GM21528 (cell line): Measurements from ENCODE around the gene GPR183.

Experiments used
- ATAC-seq: cut with Tn5 transposase; IDR thresholded peaks from one replicate; pipeline ENCODE4 v1.9.1; 2021; ENCODE audit warnings: mild to moderate bottlenecking, moderate library complexity; ENCODE audit not compliant: unreplicated experiment, low FRiP score

The GPR183 gene

GRCh38 chr13:99313501-99313900, 6.3 kb upstream of the GPR183 start:
- no peak for ATAC-seq

GRCh38 chr13:99312493-99312883, 5.3 kb upstream of the GPR183 start:
- ATAC-seq: no peak

DNA sequence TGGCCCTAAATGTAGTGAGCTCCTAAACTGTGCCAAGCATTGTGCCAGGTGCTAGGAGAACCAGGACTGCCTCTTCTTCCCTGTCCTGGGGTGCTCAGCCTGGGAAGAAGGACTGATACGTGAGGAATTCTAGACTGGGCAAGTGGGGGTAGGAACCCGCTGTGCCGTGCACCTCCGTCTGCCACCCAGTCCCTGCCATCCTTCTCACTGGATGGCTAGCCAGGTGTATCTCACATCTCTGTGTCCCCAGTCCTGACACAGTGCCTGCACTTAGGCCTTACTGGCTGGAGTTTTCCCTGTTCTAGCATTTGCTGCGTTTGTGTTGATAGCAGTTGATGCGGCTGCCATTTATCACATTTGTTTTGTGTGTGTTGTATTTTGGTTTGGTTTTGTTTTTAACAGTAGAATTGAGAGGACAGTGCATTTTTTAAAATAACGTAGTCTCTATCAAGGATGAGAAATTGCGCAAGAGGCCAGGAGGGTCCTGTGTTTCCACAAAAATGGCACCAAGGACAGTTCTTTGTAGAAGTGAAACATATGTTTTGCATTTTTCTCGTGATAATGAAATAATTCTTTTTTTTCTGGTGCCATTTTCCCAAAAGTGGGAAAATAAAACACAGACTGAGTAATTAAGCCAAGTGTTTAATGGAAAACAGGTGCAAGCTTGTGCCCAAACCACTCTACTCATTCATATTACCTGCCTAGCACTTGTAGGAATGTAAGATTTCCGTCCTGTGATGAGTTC, 4.7 kb upstream of the GPR183 start:
- ATAC-seq: no peak

GRCh38 chr13:99311137-99311536, 3.9 kb upstream of the GPR183 start:
- ATAC-seq: no peak

- no peak for ATAC-seq
Measured at GRCh38 chr13:99310382-99311031, 3.3 kb upstream of the GPR183 start.

DNA sequence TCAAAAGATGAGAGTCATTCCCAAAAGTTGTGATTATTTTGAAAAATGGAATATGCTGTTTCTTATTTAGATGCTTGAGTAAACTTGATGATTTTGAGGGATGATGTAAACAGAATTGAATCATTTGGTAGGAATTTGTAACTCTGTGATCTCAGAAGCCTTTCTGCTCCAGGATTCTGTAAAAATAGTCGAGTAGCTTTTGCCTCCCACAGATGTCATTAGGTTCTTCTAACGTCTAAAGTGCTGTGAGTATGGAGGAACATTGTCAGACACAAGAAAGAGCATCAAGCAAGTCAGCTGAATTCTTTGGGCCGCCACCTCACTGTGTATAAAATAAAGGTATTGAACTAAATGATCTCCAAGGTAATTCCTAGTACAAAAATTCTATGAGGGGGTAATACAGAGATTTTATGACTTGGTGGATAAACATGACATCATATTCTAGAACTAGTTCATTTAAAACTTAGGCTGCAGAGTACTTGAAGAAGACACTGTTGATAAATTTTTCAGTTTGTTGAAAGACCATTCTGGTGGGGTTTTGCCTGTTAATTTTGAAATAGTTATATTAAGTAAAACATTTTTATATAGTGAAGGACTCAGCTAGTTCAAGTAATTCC, 1.4 kb upstream of the GPR183 start:
- ATAC-seq: no peak

DNA sequence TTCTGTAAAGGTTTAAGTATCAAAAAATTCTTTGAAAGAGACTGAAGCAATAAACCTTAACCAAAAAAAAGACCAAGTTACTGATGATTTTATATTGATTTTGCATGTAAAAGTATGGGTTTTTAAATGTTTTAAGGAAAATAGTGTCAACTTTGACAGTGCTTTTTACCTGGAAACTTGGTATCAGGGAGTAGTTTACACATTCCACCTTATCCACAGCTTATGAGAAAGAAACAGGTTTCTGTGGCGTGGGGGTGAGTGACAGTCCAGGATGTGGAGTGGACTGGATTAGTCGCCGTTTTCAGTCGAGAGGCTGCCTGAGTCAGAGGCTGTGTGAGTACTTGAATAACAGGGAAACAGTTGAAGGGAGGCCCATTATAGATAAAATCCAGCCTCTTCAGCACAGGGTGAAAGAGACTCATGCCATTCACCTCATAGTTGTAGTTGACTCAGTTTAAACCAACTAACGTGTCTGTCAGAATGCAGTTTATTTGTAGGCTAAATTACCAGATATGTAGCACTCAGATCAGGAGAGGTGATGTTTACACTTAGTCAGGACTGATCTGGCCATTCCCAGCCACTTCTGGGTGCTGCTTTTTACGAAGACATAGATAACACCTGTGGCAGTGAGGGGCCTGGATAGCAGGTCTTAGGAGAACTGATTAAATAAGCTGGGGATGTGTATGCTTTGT, 595 bp upstream of the GPR183 start:
- no peak for ATAC-seq

- no peak for ATAC-seq
Measured at GRCh38 chr13:99305566-99305965, 1.6 kb downstream of the GPR183 start.

GRCh38 chr13:99305158-99305557, 2.0 kb downstream of the GPR183 start:
- ATAC-seq: no peak

DNA sequence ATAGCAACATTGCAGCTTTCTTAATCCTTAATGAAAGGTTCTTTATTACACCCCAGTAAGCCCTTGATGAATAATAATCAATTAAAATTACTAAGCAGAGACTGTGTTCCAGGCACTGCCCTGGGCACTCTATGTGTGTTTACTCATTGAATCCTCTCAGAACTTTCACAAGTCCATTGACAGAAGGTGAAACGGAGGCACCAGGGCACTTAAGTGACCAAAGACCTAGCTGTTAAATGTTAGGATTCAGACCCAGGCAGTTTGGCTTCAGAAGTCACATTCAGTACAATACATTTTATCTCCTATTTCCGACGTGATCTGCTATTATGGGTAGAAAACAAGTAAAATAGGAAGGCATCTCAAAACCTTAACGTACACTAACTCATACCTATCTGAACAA, 2.7 kb downstream of the GPR183 start:
- ATAC-seq: no peak

GRCh38 chr13:99303863-99304521, 3.2 kb downstream of the GPR183 start:
- no peak for ATAC-seq

DNA sequence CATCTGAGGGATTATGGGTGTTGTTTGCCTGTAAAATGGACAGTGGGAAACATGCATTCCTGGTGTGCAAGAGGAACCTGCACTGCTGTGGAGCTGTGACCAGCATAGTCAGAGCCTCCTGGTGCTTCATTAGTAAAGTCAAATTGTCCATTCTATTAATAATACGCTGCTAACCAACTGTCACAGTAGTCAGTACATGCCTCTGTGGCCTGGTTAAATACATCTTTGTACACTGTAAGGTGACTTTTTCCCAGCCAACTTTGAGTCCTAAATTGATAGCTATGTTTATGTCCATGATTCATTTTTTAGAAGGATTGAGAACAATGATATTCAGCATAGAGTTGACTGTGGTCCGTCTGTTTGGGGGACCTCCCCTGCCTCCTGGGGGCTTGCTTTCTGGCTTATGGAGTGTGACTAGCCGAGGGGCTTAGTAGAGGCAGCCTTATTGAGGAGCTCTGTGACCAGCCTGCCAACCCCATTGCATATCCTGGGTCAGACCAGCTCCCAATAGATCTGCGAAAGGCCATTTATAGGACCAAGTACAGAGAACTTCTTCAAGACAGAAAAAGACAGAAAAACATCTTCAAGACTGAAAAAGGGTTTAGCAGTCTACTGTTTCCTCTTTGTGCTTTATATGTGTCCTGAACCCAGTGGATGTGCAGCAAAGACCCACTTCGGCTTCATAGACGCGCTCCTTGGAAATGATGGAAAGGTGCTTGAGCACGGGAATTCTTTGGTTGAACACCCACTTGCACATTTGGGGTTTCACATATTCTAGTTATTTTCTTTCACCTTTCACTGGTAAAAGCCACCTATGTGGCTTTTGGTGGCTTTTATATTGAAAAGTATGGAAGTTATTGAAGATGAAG, 4.3 kb downstream of the GPR183 start:
- ATAC-seq: no peak

GRCh38 chr13:99301913-99302636, 5.1 kb downstream of the GPR183 start:
- ATAC-seq: no peak

DNA sequence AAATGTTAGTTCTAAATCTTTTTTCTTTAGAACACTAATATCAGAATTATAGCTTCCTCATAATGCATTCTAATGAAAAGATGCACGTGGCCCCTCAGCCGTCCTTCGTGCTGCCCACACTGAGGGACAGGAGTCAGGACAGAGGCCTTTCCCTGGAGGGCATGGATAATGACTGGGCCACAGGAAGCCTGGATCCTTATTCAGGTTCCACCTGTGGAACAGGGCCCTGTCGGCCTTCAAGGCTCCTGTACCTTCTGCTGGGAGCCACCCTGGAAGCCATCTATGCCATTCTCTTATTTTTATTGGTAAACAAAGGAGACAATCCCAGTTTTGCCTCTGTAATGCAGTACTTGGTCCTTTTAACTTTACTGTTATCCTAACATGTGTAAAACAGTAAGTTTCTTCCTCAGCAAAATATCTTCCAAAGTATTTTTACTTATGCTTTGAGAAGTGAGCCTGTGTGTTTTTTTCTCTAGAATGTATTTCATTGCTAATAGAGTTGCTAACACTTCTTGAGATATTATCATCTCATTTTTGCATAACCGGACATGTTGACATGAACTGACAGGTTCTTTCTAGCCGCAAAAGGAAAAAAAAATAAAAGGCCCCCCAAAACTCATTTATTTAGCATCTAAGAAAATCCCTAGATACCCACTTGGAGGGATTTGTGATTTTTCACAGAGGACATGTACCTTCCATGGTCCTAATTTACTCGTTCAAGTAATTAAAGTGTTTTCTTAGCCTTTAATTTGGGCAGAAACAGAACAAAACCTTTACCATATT, 6.0 kb downstream of the GPR183 start:
- no peak for ATAC-seq

DNA sequence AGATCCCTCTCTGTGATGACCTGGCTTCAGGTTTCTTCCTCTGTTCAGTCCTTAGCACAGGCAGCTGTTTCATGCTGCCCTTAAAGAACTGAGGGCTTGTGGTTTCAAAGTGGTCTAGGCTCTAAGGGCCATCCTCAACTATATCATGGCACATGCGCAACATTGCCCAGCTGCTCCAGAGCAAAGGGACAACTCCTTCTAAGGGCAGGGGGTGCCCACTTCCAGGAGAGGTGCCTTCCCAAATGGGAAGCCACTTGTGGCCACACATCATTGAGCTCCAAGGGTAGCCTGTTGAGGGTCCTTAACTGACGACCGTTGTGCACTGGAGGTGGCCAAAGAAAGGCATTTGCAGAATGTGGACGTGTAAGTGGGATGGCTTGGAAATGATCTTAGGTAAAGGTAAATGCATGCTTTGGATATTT, 7.3 kb downstream of the GPR183 start:
- no peak for ATAC-seq

- ATAC-seq: no peak
Measured at GRCh38 chr13:99299256-99299919, 7.8 kb downstream of the GPR183 start.

GRCh38 chr13:99298056-99298455, 9.1 kb downstream of the GPR183 start:
- ATAC-seq: no peak

GRCh38 chr13:99297331-99297730, 9.9 kb downstream of the GPR183 start:
- ATAC-seq: no peak
